ENCODE data around the gene HTRA1. TPM values are rescaled to one million over a fixed set of nuclear protein-coding genes. Genes with fewer than 3 reads are reported as not detected.

The HTRA1 gene
- total RNA-seq, 4 donors from 2014 or later, result 14.2 to 23.2 (median 17.2) TPM

- H3K36me3 ChIP-seq, result peaks cover 0 to 6% of the 10 kb centered on the region in 2 donors
These were observed 48.0 kb downstream of the HTRA1 start for GRCh38 chr10:122509323-122509722.

GRCh38 chr10:122510326-122510725 is 49.0 kb downstream of the HTRA1 start:
- TF ChIP-seq POLR2A (IDR thresholded peaks at IDR 0.05) (no peak), CTCF (IDR thresholded peaks at IDR 0.05 in 4 of 5, conservative IDR thresholded peaks at IDR 0.05 in 1 of 5) (no peak)
- H3K36me3 ChIP-seq, result peaks cover 0 to 6% of the 10 kb centered on the region in 2 donors
- DNase-seq, result no peak
- no peak overlapping the region for H3K27ac ChIP-seq
- no peak for ATAC-seq
- H3K27me3 ChIP-seq, result no peaks in the 10 kb centered on the region
- H3K4me1 ChIP-seq, result no peaks in the 10 kb centered on the region
- intact Hi-C loops (cut with DNase I; ENCODE audit: low total_unique reads), result no loop called here
- no peaks in the 10 kb centered on the region for H3K9me3 ChIP-seq
- no peak overlapping the region for H3K4me3 ChIP-seq
- in situ Hi-C loops (cut with MboI; ENCODE audit: low sequenced_read_pairs in 4 of 4), result no loop called here

More at GRCh38 chr10:122509323-122509722, 48.0 kb downstream of the HTRA1 start:
- intact Hi-C loops (cut with DNase I; ENCODE audit: low total_unique reads) (no loop called here), in situ Hi-C loops (cut with MboI; ENCODE audit: low sequenced_read_pairs in 4 of 4) (no loop called here)
- no peak overlapping the region for H3K4me3 ChIP-seq
- ATAC-seq (no peak), DNase-seq (no peak)
- TF ChIP-seq CTCF (IDR thresholded peaks at IDR 0.05 in 4 of 5, conservative IDR thresholded peaks at IDR 0.05 in 1 of 5), result no peak
- no peak for TF ChIP-seq POLR2A (IDR thresholded peaks at IDR 0.05)
- no peak overlapping the region for H3K27ac ChIP-seq
- H3K4me1 ChIP-seq, result peaks cover 0 to 5% of the 10 kb centered on the region in 2 donors
- H3K27me3 ChIP-seq, result no peaks in the 10 kb centered on the region
- no peaks in the 10 kb centered on the region for H3K9me3 ChIP-seq

GRCh38 chr10:122510736-122511135 is 49.4 kb downstream of the HTRA1 start:
- ATAC-seq (no peak), DNase-seq (no peak)
- in situ Hi-C loops (cut with MboI; ENCODE audit: low sequenced_read_pairs in 4 of 4) (no loop called here), intact Hi-C loops (cut with DNase I; ENCODE audit: low total_unique reads) (no loop called here)
- H3K4me1 ChIP-seq, result no peaks in the 10 kb centered on the region
- no peaks in the 10 kb centered on the region for H3K9me3 ChIP-seq
- TF ChIP-seq CTCF (IDR thresholded peaks at IDR 0.05 in 4 of 5, conservative IDR thresholded peaks at IDR 0.05 in 1 of 5) (no peak), POLR2A (IDR thresholded peaks at IDR 0.05) (no peak)
- no peaks in the 10 kb centered on the region for H3K27me3 ChIP-seq
- H3K4me3 ChIP-seq, result no peak overlapping the region
- no peak overlapping the region for H3K27ac ChIP-seq
- H3K36me3 ChIP-seq, result peaks cover 0 to 6% of the 10 kb centered on the region in 2 donors

GRCh38 chr10:122513053-122513452 is 51.7 kb downstream of the HTRA1 start:
- peaks cover 0 to 6% of the 10 kb centered on the region in 2 donors for H3K36me3 ChIP-seq
- ATAC-seq, result no peak
- intact Hi-C loops (cut with DNase I; ENCODE audit: low total_unique reads), result no loop called here

More at GRCh38 chr10:122513053-122513452, 51.7 kb downstream of the HTRA1 start:
- Histone ChIP-seq H3K27me3 (no peaks in the 10 kb centered on the region), H3K9me3 (no peaks in the 10 kb centered on the region), H3K4me1 (no peaks in the 10 kb centered on the region), H3K4me3 (no peak overlapping the region), H3K27ac (no peak overlapping the region)
- no peak for TF ChIP-seq CTCF (IDR thresholded peaks at IDR 0.05 in 4 of 5, conservative IDR thresholded peaks at IDR 0.05 in 1 of 5)
- no peak for TF ChIP-seq POLR2A (IDR thresholded peaks at IDR 0.05)
- in situ Hi-C loops (cut with MboI; ENCODE audit: low sequenced_read_pairs in 4 of 4), result no loop called here
- DNase-seq, result no peak
